ENCODE measurements around the gene UVSSA. TPM values are rescaled to one million over a fixed set of nuclear protein-coding genes. Genes with fewer than 3 reads are reported as not detected.
A peak's percentile ranks its signal among the peaks of the same experiment; 100 is the strongest.

Gene UVSSA
- total and polyA plus RNA-seq, 9 of the 15 experiments (the other 6 are each of a cell fraction or from before 2014, with no cell fraction given) = 0.21 to 14.6 (median 3.3) TPM

- Histone ChIP-seq H2AFZ (ENCODE audit: low read depth, low read length) (no peak overlapping the region), H3K4me1 (replicated peaks in 1 of 2; ENCODE audit: control insufficient read depth in 2 of 2, insufficient read depth in 2 of 2, low read length in 2 of 2) (no peaks in the 10 kb centered on the region), H3K27ac (ENCODE audit: extremely low read depth, low read depth, low read length) (no peak overlapping the region), H3K9me1 (ENCODE audit: control insufficient read depth, insufficient read depth, low read length) (no peaks in the 10 kb centered on the region), H4K20me1 (replicated peaks; ENCODE audit: control insufficient read depth, insufficient read depth, low read length) (no peaks in the 10 kb centered on the region), H3K4me3 (no peak overlapping the region), H3K36me3 (ENCODE audit: control insufficient read depth, insufficient read depth, low read length) (0 out of 3 replicates have a peak, but pooled peaks cover 3% of the 10 kb centered on the region), H3K79me2 (ENCODE audit: control insufficient read depth, insufficient read depth, low read length) (no peaks in the 10 kb centered on the region), H3K9me3 (replicated peaks; ENCODE audit: control insufficient read depth, insufficient read depth, low read depth, low read length) (no peaks in the 10 kb centered on the region), H3K27me3 (ENCODE audit: control insufficient read depth in 2 of 2, insufficient read depth in 2 of 2, low read length in 2 of 2) (no peaks in the 10 kb centered on the region), H3K9ac (ENCODE audit: insufficient read depth in 1 of 2, low read depth in 2 of 2, low read length in 2 of 2) (no peak overlapping the region), H3K4me2 (ENCODE audit: insufficient read depth, low read length) (no peak overlapping the region)
- DNase-seq (ENCODE audit: extremely low read depth in 1 of 4, low spot score in 3 of 4) (no peak), ATAC-seq (no peak), FAIRE-seq (no peak)
- in situ Hi-C loops (cut with MboI) (no loop called here), intact Hi-C loops (cut with micrococcal nuclease) (no loop called here)
- CTCF ChIA-PET (ENCODE audit: low intra/inter-chr PET ratio) = no interaction called here
- TF ChIP-seq POLR2G (IDR thresholded peaks at IDR 0.05; ENCODE audit: low read depth, low read length) = peak; percentile 20; the same call in 1 of the 2 replicates
- no peak for TF ChIP-seq TARDBP (IDR thresholded peaks at IDR 0.05)
- TF ChIP-seq, protein P1, sequence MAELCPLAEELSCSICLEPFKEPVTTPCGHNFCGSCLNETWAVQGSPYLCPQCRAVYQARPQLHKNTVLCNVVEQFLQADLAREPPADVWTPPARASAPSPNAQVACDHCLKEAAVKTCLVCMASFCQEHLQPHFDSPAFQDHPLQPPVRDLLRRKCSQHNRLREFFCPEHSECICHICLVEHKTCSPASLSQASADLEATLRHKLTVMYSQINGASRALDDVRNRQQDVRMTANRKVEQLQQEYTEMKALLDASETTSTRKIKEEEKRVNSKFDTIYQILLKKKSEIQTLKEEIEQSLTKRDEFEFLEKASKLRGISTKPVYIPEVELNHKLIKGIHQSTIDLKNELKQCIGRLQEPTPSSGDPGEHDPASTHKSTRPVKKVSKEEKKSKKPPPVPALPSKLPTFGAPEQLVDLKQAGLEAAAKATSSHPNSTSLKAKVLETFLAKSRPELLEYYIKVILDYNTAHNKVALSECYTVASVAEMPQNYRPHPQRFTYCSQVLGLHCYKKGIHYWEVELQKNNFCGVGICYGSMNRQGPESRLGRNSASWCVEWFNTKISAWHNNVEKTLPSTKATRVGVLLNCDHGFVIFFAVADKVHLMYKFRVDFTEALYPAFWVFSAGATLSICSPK (IDR thresholded peaks at IDR 0.05; ENCODE audit: borderline replicate concordance) = no peak
- WGBS (ENCODE audit: insufficient coverage, low coverage, missing lambda C conversion rate) = 85% methylated on average over 37 of the region's 44 CpGs
- POLR2A ChIA-PET = no interaction called here
- no TSS peak for BruUV-seq (replicated peaks)
These were observed 38.6 kb downstream of the UVSSA start for GRCh38 chr4:1385373-1386340.

Measured in K562 (cell line).